Activated CD8-positive, alpha-beta memory T cell treated with anti-CD3 and anti-CD28 coated beads for 4 hours (primary cell): ENCODE results near the gene ZCCHC9.
"Not testable (repeated sequence)": the region's sequence is repeated elsewhere in the genome, so short reads cannot be mapped to it uniquely, and the experiment has no call there.

Source experiments
- DNase-seq, 2 donors: peaks; one replicate each; pipeline ENCODE4 v3.0.0-alpha.2; 2020; ENCODE audit warnings: low read depth in 2 of 2

Gene ZCCHC9

DNA sequence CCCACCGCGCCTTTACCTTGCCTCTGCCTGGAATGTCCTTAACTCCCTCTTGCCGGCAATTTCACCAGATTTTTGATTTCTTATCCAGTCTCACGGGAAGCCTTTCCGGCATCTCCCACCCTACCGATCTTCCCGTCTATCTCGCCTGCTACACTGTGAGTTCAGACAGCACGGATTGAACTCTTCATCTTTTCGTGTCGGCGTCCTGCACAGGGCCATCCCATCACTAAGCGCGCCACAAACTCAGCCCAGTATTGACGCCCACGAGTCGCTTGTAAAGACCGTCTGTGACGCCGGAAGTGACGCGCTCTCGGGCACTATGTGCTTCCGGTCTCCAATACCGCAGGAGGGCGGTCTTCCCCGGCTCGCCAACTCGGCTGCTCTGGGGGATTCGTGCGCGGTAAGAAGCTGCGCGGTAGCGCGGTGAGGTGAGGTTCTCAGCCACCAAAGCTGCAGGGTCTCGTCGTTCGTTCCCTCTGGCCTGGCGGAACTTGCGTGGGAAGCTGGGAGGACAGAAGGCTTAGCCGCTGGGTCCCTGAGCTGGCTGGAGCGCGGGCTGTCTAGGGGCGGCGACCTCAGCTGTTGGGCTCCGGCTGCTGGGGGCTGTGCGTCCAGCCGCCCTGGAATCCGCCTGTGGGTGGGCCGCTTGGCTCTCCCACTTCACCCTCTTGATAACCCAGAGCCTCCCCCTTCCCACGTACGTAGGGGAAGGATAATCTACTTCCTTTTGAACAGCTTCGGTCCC, at the start of gene ZCCHC9:
Gene ZCCHC9 (plus strand): TSS at position 317 of the 745 bp plus-strand sequence. CDS start 3,171 bp downstream, outside the sequence.
- peak; percentile 87 to 91 for DNase-seq

DNA sequence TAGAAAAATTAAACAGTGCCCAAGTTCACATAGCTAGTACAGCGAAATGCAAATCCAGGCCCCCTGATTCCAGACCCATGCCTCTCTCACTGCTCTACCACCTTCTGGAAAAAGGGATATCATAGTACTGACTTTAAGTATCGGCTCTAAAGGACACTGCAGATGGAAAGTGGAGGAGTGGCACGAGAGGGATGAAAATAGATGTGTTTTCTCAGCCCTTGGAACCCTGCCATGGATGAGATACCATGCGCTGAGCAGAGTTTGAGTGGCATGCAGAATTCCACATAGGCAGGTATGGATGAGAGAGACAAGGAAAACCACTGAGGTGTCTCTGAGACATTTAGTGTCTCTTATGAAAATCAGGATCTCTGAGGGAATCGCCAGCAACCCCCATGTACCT, 49.5 kb upstream of the ZCCHC9 start:
- DNase-seq: no peak

GRCh38 chr5:81252904-81253303, 48.5 kb upstream of the ZCCHC9 start:
- DNase-seq: no peak

GRCh38 chr5:81253875-81254274, 47.5 kb upstream of the ZCCHC9 start:
- DNase-seq: no peak

GRCh38 chr5:81254886-81255559, 46.4 kb upstream of the ZCCHC9 start:
- no peak for DNase-seq

GRCh38 chr5:81256766-81257165, 44.6 kb upstream of the ZCCHC9 start:
- no peak for DNase-seq

GRCh38 chr5:81262796-81263195, 38.6 kb upstream of the ZCCHC9 start:
- DNase-seq: not testable (repeated sequence)

DNA sequence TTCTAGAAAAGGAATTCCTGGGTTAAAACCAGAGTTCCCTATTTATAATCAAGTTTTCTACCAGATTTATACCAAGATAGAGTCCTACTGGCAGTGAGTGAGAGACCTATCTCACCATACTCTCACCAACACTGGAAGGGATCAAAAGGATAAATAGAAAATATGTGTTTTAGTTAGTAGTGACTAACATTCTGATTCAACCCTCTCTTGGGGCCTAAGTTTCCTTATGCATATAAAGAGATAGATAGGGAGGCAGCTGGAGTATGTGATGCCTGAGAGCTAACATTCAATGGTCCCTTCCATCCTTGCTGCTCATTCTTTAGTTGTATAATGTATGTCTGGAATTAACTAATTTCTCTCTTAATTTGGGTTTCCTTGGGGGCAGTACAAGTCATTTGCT, 36.3 kb upstream of the ZCCHC9 start:
- DNase-seq: no peak

DNA sequence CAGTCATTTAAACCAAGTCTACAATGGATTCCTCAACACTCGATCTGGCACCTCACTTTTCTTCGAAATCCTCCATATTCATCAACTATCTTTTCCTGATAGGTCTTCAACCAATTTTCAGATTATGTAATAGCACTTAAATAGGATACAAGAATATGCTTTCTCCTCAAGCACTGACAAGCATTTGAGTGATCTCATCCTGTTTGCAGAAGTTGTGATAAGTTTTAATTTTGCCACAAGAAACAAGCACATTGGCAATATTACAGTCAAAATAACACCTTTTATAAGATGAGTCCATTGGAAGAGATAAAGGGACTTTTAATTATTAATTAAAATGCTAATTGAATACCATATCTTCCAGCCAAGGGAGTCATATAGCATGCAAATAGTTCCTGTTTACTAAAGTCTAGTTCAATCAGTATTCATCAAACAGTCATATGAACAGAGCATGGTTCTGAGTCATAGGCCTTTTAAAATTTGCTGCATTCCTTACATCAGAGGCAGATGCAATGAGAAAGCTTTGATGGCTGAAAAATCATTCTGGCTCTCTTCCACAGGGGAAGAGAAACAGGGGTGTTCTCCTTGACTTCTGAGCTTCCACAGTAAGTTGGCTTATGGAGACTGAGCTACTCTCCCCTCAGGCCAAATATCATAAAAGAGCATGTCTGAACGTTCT, 32.7 kb upstream of the ZCCHC9 start:
- no peak for DNase-seq

GRCh38 chr5:81269751-81270393, 31.5 kb upstream of the ZCCHC9 start:
- no peak for DNase-seq

DNA sequence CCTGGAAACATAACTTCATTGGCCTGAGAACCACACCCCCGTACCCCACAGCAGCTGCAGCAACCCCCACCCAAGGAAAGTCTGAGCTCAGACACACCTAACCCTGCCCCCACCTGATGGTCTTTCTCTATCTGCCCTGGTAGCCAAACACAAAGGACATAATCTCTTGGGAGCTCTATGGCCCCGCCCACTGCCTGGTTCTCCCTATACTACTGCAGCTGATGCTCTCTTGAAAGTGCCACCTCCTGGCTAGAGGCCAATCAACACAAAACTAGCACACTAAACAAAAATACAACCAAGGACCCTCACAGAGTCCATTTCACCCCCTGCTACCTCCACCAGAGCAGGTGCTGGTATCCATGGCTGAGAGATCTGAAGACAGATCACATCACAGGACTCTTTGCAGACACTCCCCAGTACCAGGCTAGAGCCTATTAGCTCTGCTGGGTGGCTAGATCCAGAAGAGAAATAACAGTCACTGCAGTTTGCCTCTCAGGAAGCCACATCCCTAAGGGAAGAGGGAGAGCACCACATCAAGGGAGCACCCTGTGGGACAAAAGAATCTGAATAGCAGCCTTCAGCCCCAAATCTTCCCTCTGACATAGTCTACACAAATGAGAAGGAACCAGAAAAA, 30.9 kb upstream of the ZCCHC9 start:
- not testable (repeated sequence) for DNase-seq

GRCh38 chr5:81283976-81284375, 17.4 kb upstream of the ZCCHC9 start:
- DNase-seq: no peak

DNA sequence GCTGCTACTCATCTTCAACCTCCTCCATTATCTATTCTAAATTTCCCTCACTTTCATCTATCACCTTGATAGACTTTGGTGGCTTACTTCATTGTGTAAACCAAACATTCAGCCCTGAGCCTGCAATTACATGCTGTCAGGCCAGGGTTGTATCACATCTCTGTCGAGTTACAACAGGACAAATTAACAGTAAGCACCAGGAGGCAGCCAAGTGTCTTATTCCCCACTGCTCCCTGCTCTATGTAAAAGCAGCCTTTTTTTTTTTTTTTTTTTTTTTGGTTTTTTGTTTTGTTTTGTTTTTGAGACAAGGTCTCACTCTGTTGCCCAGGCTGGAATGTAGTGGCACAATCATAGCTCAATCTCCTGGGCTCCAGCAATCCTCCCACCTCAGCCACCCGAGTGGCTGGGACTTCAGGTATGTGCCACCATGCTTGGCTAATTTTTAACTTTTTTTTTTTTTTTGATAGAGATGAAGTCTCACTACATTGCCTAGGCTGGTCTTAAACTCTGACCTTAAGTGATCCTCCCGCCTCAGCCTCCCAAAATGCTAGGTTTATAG, 15.2 kb upstream of the ZCCHC9 start:
- DNase-seq: no peak

DNA sequence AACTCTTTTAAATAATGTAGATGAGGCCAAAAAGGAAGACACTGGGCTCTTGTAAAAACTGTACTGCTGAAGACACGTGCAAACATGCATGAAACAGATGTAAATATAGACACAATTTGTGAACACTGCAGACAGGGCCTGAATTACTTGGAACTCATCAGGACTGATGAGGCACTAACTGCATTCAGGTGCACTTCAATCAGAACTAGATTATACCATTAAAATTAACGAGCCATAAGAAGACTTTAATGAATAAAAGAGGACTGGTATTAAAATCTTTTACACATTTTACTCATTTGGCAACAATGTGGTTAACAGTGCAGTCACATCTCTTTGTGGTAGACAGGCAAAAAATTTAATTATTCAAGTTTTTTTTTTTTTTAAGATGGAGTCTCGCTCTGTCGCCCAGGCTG, 13.4 kb upstream of the ZCCHC9 start:
- DNase-seq: no peak

- DNase-seq: no peak
Measured at GRCh38 chr5:81290146-81290545, 11.2 kb upstream of the ZCCHC9 start.

DNA sequence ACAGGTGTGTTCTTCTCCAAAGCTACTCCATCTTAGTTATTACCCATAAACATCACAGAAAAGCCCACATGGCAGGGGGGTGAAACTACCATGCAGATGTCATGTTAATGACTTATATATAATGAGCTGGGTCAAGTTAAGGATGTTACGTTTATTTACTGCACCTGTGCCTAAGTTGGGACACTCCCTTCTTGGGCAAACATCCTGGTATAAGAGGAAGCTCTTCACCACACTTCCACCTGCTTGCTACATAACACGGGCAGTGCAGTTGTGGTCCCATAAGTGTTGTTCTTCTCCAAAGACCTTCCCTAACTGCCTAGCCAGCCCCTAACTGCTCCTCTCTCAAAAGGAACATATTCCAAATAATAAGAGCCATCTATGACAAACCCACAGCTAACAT, 9.3 kb upstream of the ZCCHC9 start:
- no peak for DNase-seq

- not testable (repeated sequence) for DNase-seq
Measured at GRCh38 chr5:81294021-81294420, 7.4 kb upstream of the ZCCHC9 start.

DNA sequence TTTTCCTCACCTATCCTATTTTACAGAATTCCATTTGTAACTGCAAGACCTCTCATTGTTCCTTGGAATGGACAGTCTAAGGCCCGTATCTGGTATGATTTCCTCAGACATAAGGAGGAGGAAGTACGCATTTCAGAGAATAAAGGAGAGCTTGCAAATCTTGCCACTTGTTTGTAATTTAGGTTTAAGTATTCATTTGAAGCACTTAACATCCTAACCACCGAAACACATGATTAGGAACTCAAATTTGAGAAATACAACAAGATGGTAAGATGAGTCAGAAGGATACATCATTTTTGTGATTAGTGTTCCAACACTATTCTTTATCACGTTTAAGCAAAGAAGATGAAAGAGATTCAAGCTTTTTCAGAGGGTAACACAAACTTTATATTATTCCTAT, 3.9 kb upstream of the ZCCHC9 start:
- no peak for DNase-seq

GRCh38 chr5:81300921-81301270, 491 bp upstream of the ZCCHC9 start:
- no peak for DNase-seq

- DNase-seq: no peak
Measured at GRCh38 chr5:81302596-81302995, 1.2 kb downstream of the ZCCHC9 start.

GRCh38 chr5:81303563-81303962, 2.2 kb downstream of the ZCCHC9 start:
- no peak for DNase-seq

GRCh38 chr5:81305785-81306184, 4.4 kb downstream of the ZCCHC9 start:
- no peak for DNase-seq
